Aorta (tissue), 5 donors: ENCODE measurements around the gene MOV10L1. TPM values are rescaled to one million over a fixed set of nuclear protein-coding genes. Genes with fewer than 3 reads are reported as not detected.

Experiments used
- ATAC-seq: fragments of 200-7000 bp; cut with Tn5 transposase; one replicate; pipeline ENCODE4 v1.9.1; 2022; ENCODE audit warnings: moderate library complexity; ENCODE audit not compliant: low FRiP score
- DNase-seq, 2 donors: peaks; one replicate each; pipeline ENCODE4 v3.0.0-alpha.2; 2020
- H3K27ac ChIP-seq, 2 donors: one replicate each; pipeline ENCODE4 v1.5.1; 2013; ENCODE audit warnings: low read length in 2 of 2, mild to moderate bottlenecking in 2 of 2, moderate library complexity in 2 of 2, control low read depth in 1 of 2, inconsistent platforms in 1 of 2, low read depth in 1 of 2
- H3K27me3 ChIP-seq, 2 donors: one replicate each; pipeline ENCODE4 v1.6.1; 2013; ENCODE audit warnings: control low read depth in 1 of 2, low read length in 1 of 2, mild to moderate bottlenecking in 1 of 2, moderate library complexity in 1 of 2; ENCODE audit not compliant: insufficient read depth in 2 of 2, control insufficient read depth in 1 of 2
- H3K36me3 ChIP-seq, 2 donors: one replicate each; pipeline ENCODE4 v1.6.1; 2013; ENCODE audit warnings: control low read depth in 1 of 2, low read length in 1 of 2, mild to moderate bottlenecking in 1 of 2; ENCODE audit not compliant: insufficient read depth in 2 of 2, control insufficient read depth in 1 of 2
- H3K4me1 ChIP-seq, 2 donors: one replicate each; pipeline ENCODE4 v1.6.1; 2013; ENCODE audit warnings: low read length in 2 of 2, control low read depth in 1 of 2, mild to moderate bottlenecking in 1 of 2, moderate library complexity in 1 of 2; ENCODE audit not compliant: insufficient read depth in 2 of 2, control insufficient read depth in 1 of 2
- H3K4me3 ChIP-seq, 2 donors: one replicate each; pipeline ENCODE4 v1.5.1; 2013; ENCODE audit warnings: low read length in 2 of 2, control low read depth in 1 of 2, mild to moderate bottlenecking in 1 of 2
- H3K9me3 ChIP-seq: one replicate; pipeline ENCODE4 v1.6.1; 2013; ENCODE audit warnings: mild to moderate bottlenecking, low read length; ENCODE audit not compliant: control insufficient read depth
- WGBS, 2 donors: extraction: QIAGEN DNeasy Blood & Tissue Kit; methylation state at CpG; one replicate each; pipeline ENCODE4 v1.1.7; 2013; 5-methylcytosine and 5-hydroxymethylcytosine counted together
- intact Hi-C, 2 donors: fragments of 100-400 bp; cut with DNase I; formaldehyde crosslinking; loops; one replicate each; pipeline versions ENCODE4 v1.14.2 to v1.15.0; 2022
- long read RNA-seq, 2 donors: library from polyadenylated mRNA; unstranded; transcript quantifications; one replicate each; pipeline ENCODE4 v2.0.0, GENCODE V29; 2020 to 2021
- polyA plus RNA-seq, 2 donors: library from polyadenylated mRNA; stranded (reverse); fragments of 200-250 nt; gene quantifications; one replicate each; pipeline ENCODE4 v1.2.3, GENCODE V29; 2013
- total RNA-seq, 2 donors: library from RNA; stranded (reverse); fragmentation: NEBNext Ultra II Directional; extraction: Animal tissue kit (Norgen Biotek cat#: 25700); gene quantifications; one replicate each; pipeline ENCODE4 v1.2.1, GENCODE V29; 2021
- donor health status: healthy with polysubstance abuse.
- donor health status: Bipolar disorder and iron deficiency.
- donor health status: DM: no; HTN: no; CAD: no.
- donor health status: DM: no; HTN: no; CAD: no.
- donor health status: DM: yes; HTN: yes; CAD: no.

MOV10L1 gene
- total RNA-seq (1 to 10 TPM in 1 of 2 donors, under 1 TPM in 1; 0.10 to 3.2 TPM), polyA plus RNA-seq (1 to 10 TPM; 1.5 to 4.2 TPM)
- long read RNA-seq, donor 1, partial matches to known transcripts = 1 of 1 reads
- long read RNA-seq, donor 1, other reads (novel, unspliced or antisense) = 0 of 1 reads
- long read RNA-seq, donor 2, partial matches to known transcripts = 1 of 2 reads
- long read RNA-seq, donor 2, other reads (novel, unspliced or antisense) = 1 of 2 reads

GRCh38 chr22:50089682-50090411 lies at the start of gene MOV10L1:
Gene MOV10L1 (plus strand): TSS chr22:50090006. CDS start chr22:50090089, 83 bp downstream.
- WGBS, 2 donors = 27 to 40% methylated on average over 67 to 83 of the region's 83 CpGs
- ATAC-seq (peak; percentile 55), DNase-seq (peak in 1 of 2 donors; percentile 73)
- no peak within 1 kb of the TSS for H3K27ac ChIP-seq
- peaks cover 2% of the 10 kb centered on the region for H3K9me3 ChIP-seq
- no peaks in the 10 kb centered on the region for H3K36me3 ChIP-seq
- no peak within 1 kb of the TSS for H3K4me3 ChIP-seq
- no peaks in the 10 kb centered on the region for H3K27me3 ChIP-seq
- H3K4me1 ChIP-seq = no peaks in the 10 kb centered on the region
- intact Hi-C loops = no loop called here

- Histone ChIP-seq H3K4me3 (no peak overlapping the region), H3K4me1 (no peaks in the 10 kb centered on the region), H3K36me3 (no peaks in the 10 kb centered on the region), H3K9me3 (peaks cover 6% of the 10 kb centered on the region), H3K27me3 (no peaks in the 10 kb centered on the region), H3K27ac (no peak overlapping the region)
- intact Hi-C loops = loop anchor here in 1 of 2 donors (2.0 kb wide), 1 partner anchor 34 kb away; no protein-coding TSS in a partner anchor
- ATAC-seq (no peak), DNase-seq (peak; percentile 36 to 49)
- 84 to 87% methylated on average over 7 of the region's 7 CpGs for WGBS, 2 donors
Measured at GRCh38 chr22:50040717-50041116, 49.1 kb upstream of the MOV10L1 start.

GRCh38 chr22:50041361-50042065 lies 48.3 kb upstream of the MOV10L1 start:
- peaks cover 6% of the 10 kb centered on the region for H3K9me3 ChIP-seq
- ATAC-seq = no peak
- no peaks in the 10 kb centered on the region for H3K27me3 ChIP-seq
- intact Hi-C loops = loop anchor here in 1 of 2 donors (2.0 kb wide), 1 partner anchor 33 kb away; no protein-coding TSS in a partner anchor
- peak; percentile 17 to 56 for DNase-seq
- no peaks in the 10 kb centered on the region for H3K4me1 ChIP-seq
- 89 to 90% methylated on average over 17 of the region's 17 CpGs for WGBS, 2 donors
- H3K27ac ChIP-seq = no peak overlapping the region
- H3K36me3 ChIP-seq = no peaks in the 10 kb centered on the region
- H3K4me3 ChIP-seq = no peak overlapping the region

GRCh38 chr22:50044485-50045118 lies 45.2 kb upstream of the MOV10L1 start:
- 75 to 79% methylated on average over 30 of the region's 30 CpGs for WGBS, 2 donors
- no peaks in the 10 kb centered on the region for H3K27me3 ChIP-seq

GRCh38 chr22:50045211-50046018 lies 44.4 kb upstream of the MOV10L1 start:
- Histone ChIP-seq H3K4me1 (no peaks in the 10 kb centered on the region), H3K36me3 (no peaks in the 10 kb centered on the region), H3K27ac (no peak overlapping the region), H3K9me3 (no peaks in the 10 kb centered on the region), H3K27me3 (no peaks in the 10 kb centered on the region), H3K4me3 (no peak overlapping the region)
- 84 to 86% methylated on average over 33 to 35 of the region's 35 CpGs for WGBS, 2 donors
- peak; percentile 33 for ATAC-seq
- DNase-seq = peak; percentile 37 to 62
- intact Hi-C loops = no loop called here

More at GRCh38 chr22:50044485-50045118, 45.2 kb upstream of the MOV10L1 start:
- no peak overlapping the region for H3K4me3 ChIP-seq
- H3K4me1 ChIP-seq = no peaks in the 10 kb centered on the region
- H3K9me3 ChIP-seq = peaks cover 2% of the 10 kb centered on the region
- no peak overlapping the region for H3K27ac ChIP-seq
- no peaks in the 10 kb centered on the region for H3K36me3 ChIP-seq
- DNase-seq = peak; percentile 14 to 70
- intact Hi-C loops = no loop called here
- no peak for ATAC-seq

GRCh38 chr22:50046019-50046415 lies 43.8 kb upstream of the MOV10L1 start:
- DNase-seq (peak in 1 of 2 donors; percentile 34), ATAC-seq (peak; percentile 37)
- Histone ChIP-seq H3K9me3 (no peaks in the 10 kb centered on the region), H3K4me3 (no peak overlapping the region), H3K27ac (no peak overlapping the region), H3K27me3 (no peaks in the 10 kb centered on the region), H3K4me1 (no peaks in the 10 kb centered on the region), H3K36me3 (no peaks in the 10 kb centered on the region)
- 81 to 86% methylated on average over 18 to 19 of the region's 19 CpGs for WGBS, 2 donors
- intact Hi-C loops = no loop called here

GRCh38 chr22:50046481-50047245 lies 43.1 kb upstream of the MOV10L1 start:
- no peaks in the 10 kb centered on the region for H3K27me3 ChIP-seq

More at GRCh38 chr22:50046481-50047245, 43.1 kb upstream of the MOV10L1 start:
- peak; percentile 14 to 65 for DNase-seq
- 92 to 94% methylated on average over 27 of the region's 27 CpGs for WGBS, 2 donors
- intact Hi-C loops = no loop called here
- H3K27ac ChIP-seq = no peak overlapping the region
- no peaks in the 10 kb centered on the region for H3K36me3 ChIP-seq
- peak; percentile 56 for ATAC-seq
- no peak overlapping the region for H3K4me3 ChIP-seq
- no peaks in the 10 kb centered on the region for H3K9me3 ChIP-seq
- no peaks in the 10 kb centered on the region for H3K4me1 ChIP-seq
